Fibroblast of lung (primary cell): Measurements from ENCODE around the gene XPO6.

ENCODE experiments used
- CTCF ChIP-seq, 2 donors: IDR thresholded peaks in 1 of 2; conservative IDR thresholded peaks in 1 of 2; 1 replicate in 1 of 2; 2 replicates in 1 of 2; pipeline ENCODE4 v1.5.1; 2011 to 2012; ENCODE audit warnings: low read length in 2 of 2, control low read depth in 1 of 2, inconsistent platforms in 1 of 2, low read depth in 1 of 2, mild to moderate bottlenecking in 1 of 2
- EZH2 ChIP-seq: IDR thresholded peaks from 2 replicates; pipeline ENCODE4 v1.5.1; 2012; ENCODE audit warnings: low read length, control low read depth, mild to moderate bottlenecking; ENCODE audit errors: missing control alignments

GRCh38 chr16:28103516-28104170 is 108.1 kb downstream of the XPO6 start:
- TF ChIP-seq EZH2 = no peak
- TF ChIP-seq CTCF (conservative IDR thresholded peaks at IDR 0.05 in 1 of 2, IDR thresholded peaks at IDR 0.05 in 1 of 2; ENCODE audit: low read depth in 1 of 2, low read length in 2 of 2) = no peak
